Mucosa of descending colon (tissue), 3 donors: ENCODE results near the gene PPP1R9B. TPM values are rescaled to one million over a fixed set of nuclear protein-coding genes. Genes with fewer than 3 reads are reported as not detected.

Experiments used
- ATAC-seq: fragments of 200-7000 bp; cut with Tn5 transposase; one replicate; pipeline ENCODE4 v1.9.1; 2020; ENCODE audit warnings: mild to moderate bottlenecking, moderate library complexity
- DNase-seq, 3 donors: peaks; one replicate each; pipeline ENCODE4 v3.0.0-alpha.2; 2020
- H3K36me3 ChIP-seq: fragments of 200-600 bp; one replicate; pipeline ENCODE4 v1.8.0; 2021; ENCODE audit warnings: low read depth, mild to moderate bottlenecking
- H3K4me1 ChIP-seq: fragments of 200-600 bp; one replicate; pipeline ENCODE4 v1.8.0; 2021; ENCODE audit warnings: low read depth, mild to moderate bottlenecking
- H3K4me3 ChIP-seq: fragments of 200-600 bp; one replicate; pipeline ENCODE4 v1.8.0; 2021; ENCODE audit warnings: mild to moderate bottlenecking
- H3K9me3 ChIP-seq: fragments of 200-600 bp; one replicate; pipeline ENCODE4 v1.8.0; 2021; ENCODE audit warnings: mild to moderate bottlenecking
- CTCF ChIP-seq: fragments of 200-600 bp; IDR thresholded peaks from one replicate; pipeline ENCODE4 v1.8.0; 2022; ENCODE audit warnings: antibody characterized with exemption, mild to moderate bottlenecking
- intact Hi-C, 2 donors: fragments of 100-400 bp; cut with DNase I in 1 of 2; cut with micrococcal nuclease in 1 of 2; formaldehyde crosslinking; loops; one replicate each; pipeline versions ENCODE4 v1.11.0 to v1.11.1; 2022; cut with DNase I, micrococcal nuclease
- total RNA-seq, 3 donors: library from RNA; stranded (reverse); fragmentation: NEBNext Ultra II Directional in 2 of 3; extraction: Animal tissue kit (Norgen Biotek cat#: 25700) in 2 of 3; gene quantifications; one replicate each; pipeline versions ENCODE4 v1.2.1 to v1.2.4, GENCODE V29; 2021 to 2023
- donor health status: DM: no; HTN: no; CAD: no; lungs with moderate emphysema.
- donor health status: DM: no; HTN: no; CAD: no.
- donor health status: DM: no; HTN: yes; CAD: no.

PPP1R9B gene
- total RNA-seq, 3 donors from 2014 or later, result 27.3 to 47.5 (median 33.1) TPM

DNA sequence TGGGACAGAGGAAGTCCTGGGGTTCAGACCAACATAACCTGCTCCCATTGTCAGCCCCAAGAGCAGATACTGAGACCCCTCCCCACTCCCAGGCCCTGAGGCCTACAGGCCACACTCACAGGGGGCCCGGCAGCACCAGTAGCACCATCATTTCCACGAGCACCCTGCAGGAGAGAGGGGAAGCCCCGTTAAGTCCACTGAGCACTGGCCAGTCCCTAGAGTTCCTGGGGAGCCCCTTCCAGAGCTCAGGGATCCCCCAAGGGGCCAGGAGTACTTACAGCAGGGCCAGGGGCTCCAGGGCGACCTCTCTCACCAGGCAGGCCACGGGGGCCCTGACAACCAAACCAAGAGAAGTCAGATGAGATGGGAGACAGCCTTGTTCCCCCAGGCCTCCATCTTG is 45.6 kb upstream of the PPP1R9B start:
- intact Hi-C loops, result no loop called here
- no peak for ATAC-seq
- no peak for TF ChIP-seq CTCF
- Histone ChIP-seq H3K4me1 (peaks cover 26% of the 10 kb centered on the region), H3K36me3 (no peaks in the 10 kb centered on the region), H3K9me3 (no peaks in the 10 kb centered on the region), H3K4me3 (no peak overlapping the region)
- peak in 1 of 3 donors; percentile 29 for DNase-seq

- no peak for ATAC-seq
- no peaks in the 10 kb centered on the region for H3K36me3 ChIP-seq
- TF ChIP-seq CTCF, result no peak
- intact Hi-C loops, result no loop called here
- peak in 1 of 3 donors; percentile 42 for DNase-seq
- peaks cover 17% of the 10 kb centered on the region for H3K4me1 ChIP-seq
- no peaks in the 10 kb centered on the region for H3K9me3 ChIP-seq
- no peak overlapping the region for H3K4me3 ChIP-seq
Observed at GRCh38 chr17:50194934-50195865, 44.7 kb upstream of the PPP1R9B start.

GRCh38 chr17:50194140-50194933 is 43.9 kb upstream of the PPP1R9B start:
- DNase-seq (no peak), ATAC-seq (no peak)
- H3K4me1 ChIP-seq, result peaks cover 9% of the 10 kb centered on the region
- H3K9me3 ChIP-seq, result no peaks in the 10 kb centered on the region
- intact Hi-C loops, result no loop called here
- TF ChIP-seq CTCF, result no peak
- H3K4me3 ChIP-seq, result no peak overlapping the region
- H3K36me3 ChIP-seq, result no peaks in the 10 kb centered on the region

- TF ChIP-seq CTCF, result no peak
- Histone ChIP-seq H3K9me3 (no peaks in the 10 kb centered on the region), H3K4me1 (no peaks in the 10 kb centered on the region), H3K4me3 (no peak overlapping the region), H3K36me3 (no peaks in the 10 kb centered on the region)
- DNase-seq (no peak), ATAC-seq (no peak)
- intact Hi-C loops, result no loop called here
Observed at GRCh38 chr17:50192618-50193291, 42.3 kb upstream of the PPP1R9B start.

DNA sequence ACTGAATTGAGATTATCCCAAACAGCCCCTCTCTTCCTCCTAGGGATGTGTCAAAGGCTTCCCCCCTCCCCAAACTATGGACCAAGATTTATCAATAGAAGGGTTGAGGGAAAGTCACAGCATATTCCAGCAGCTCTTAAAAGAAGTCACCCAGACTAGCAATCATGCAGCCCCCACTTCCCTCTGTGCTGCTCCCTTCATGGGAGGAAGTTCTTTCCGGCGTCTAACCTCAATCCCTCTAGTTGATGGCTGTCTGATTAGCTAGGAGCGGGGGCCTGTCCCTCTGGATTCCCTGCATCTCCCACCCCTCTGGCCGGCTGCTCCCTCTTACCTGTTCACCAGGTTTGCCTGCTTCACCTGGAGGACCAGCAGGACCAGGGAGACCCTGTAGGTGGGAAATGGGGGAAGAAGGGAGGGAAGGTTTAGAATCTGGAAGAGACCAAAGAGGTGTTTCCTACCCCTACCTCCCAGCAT is 41.7 kb upstream of the PPP1R9B start:
- H3K36me3 ChIP-seq, result no peaks in the 10 kb centered on the region
- H3K4me3 ChIP-seq, result no peak overlapping the region
- no peaks in the 10 kb centered on the region for H3K9me3 ChIP-seq
- DNase-seq (no peak), ATAC-seq (no peak)
- intact Hi-C loops, result no loop called here
- TF ChIP-seq CTCF, result no peak
- H3K4me1 ChIP-seq, result no peaks in the 10 kb centered on the region
